GM19193 (cell line): ENCODE measurements around the gene NTF3.

ENCODE experiments used
- POLR2A ChIP-seq: IDR thresholded peaks from 4 replicates; pipeline ENCODE4 v1.6.1; 2011; ENCODE audit not compliant: insufficient read depth, insufficient read length; ENCODE audit errors: extremely low read depth

Gene NTF3

GRCh38 chr12:5465384-5465783, 33.5 kb downstream of the NTF3 start:
- no peak for TF ChIP-seq POLR2A

GRCh38 chr12:5466521-5466960, 34.6 kb downstream of the NTF3 start:
- no peak for TF ChIP-seq POLR2A

GRCh38 chr12:5467931-5468330, 36.0 kb downstream of the NTF3 start:
- TF ChIP-seq POLR2A = no peak

GRCh38 chr12:5470221-5470620, 38.3 kb downstream of the NTF3 start:
- TF ChIP-seq POLR2A = no peak

- no peak for TF ChIP-seq POLR2A
Observed at GRCh38 chr12:5470703-5471102, 38.8 kb downstream of the NTF3 start.

- TF ChIP-seq POLR2A = no peak
Observed at GRCh38 chr12:5473076-5473782, 41.3 kb downstream of the NTF3 start.

GRCh38 chr12:5473783-5474116, 41.8 kb downstream of the NTF3 start:
- no peak for TF ChIP-seq POLR2A

- no peak for TF ChIP-seq POLR2A
Observed at GRCh38 chr12:5476356-5476755, 44.4 kb downstream of the NTF3 start.

GRCh38 chr12:5478081-5478706, 46.3 kb downstream of the NTF3 start:
- no peak for TF ChIP-seq POLR2A

GRCh38 chr12:5479761-5480160, 47.9 kb downstream of the NTF3 start:
- TF ChIP-seq POLR2A = no peak

- TF ChIP-seq POLR2A = no peak
Observed at GRCh38 chr12:5480218-5480937, 48.5 kb downstream of the NTF3 start.

GRCh38 chr12:5480938-5481303, 49.0 kb downstream of the NTF3 start:
- TF ChIP-seq POLR2A = no peak

- no peak for TF ChIP-seq POLR2A
Observed at GRCh38 chr12:5481645-5482044, 49.7 kb downstream of the NTF3 start.

- TF ChIP-seq POLR2A = no peak
Observed at GRCh38 chr12:5484426-5484825, 52.5 kb downstream of the NTF3 start.

GRCh38 chr12:5485454-5485853, 53.5 kb downstream of the NTF3 start:
- no peak for TF ChIP-seq POLR2A

- TF ChIP-seq POLR2A = no peak
Observed at GRCh38 chr12:5487076-5487475, 55.2 kb downstream of the NTF3 start.

GRCh38 chr12:5487948-5488625, 56.2 kb downstream of the NTF3 start:
- TF ChIP-seq POLR2A = no peak

GRCh38 chr12:5488626-5488955, 56.7 kb downstream of the NTF3 start:
- no peak for TF ChIP-seq POLR2A
